Kidney capillary endothelial cell (primary cell): ENCODE measurements around the gene PTH2.
"Not testable (repeated sequence)": the region's sequence is repeated elsewhere in the genome, so short reads cannot be mapped to it uniquely, and the experiment has no call there.

Source experiments
- DNase-seq: peaks from one replicate; pipeline ENCODE4 v3.0.0-alpha.2; 2018; ENCODE audit warnings: low spot score

PTH2 gene

GRCh38 chr19:49447485-49448431 is 24.5 kb upstream of the PTH2 start:
- DNase-seq, result no peak

- DNase-seq, result no peak
These were observed 22.8 kb upstream of the PTH2 start for GRCh38 chr19:49445997-49446396.

GRCh38 chr19:49444100-49444700 is 21.0 kb upstream of the PTH2 start:
- not testable (repeated sequence) for DNase-seq

GRCh38 chr19:49443366-49444099 is 20.3 kb upstream of the PTH2 start:
- peak; percentile 87 for DNase-seq

- DNase-seq, result peak; percentile 61
These were observed 19.6 kb upstream of the PTH2 start for GRCh38 chr19:49442771-49443365.

- no peak for DNase-seq
These were observed 19.1 kb upstream of the PTH2 start for GRCh38 chr19:49442354-49442753.

GRCh38 chr19:49441960-49442350 is 18.7 kb upstream of the PTH2 start:
- no peak for DNase-seq

GRCh38 chr19:49441210-49441959 is 18.1 kb upstream of the PTH2 start, which contains the start of gene SLC17A7:
Gene SLC17A7 (minus strand): TSS chr19:49441527. CDS start chr19:49441379, 148 bp downstream.
- no peak for DNase-seq

GRCh38 chr19:49440439-49441209 is 17.4 kb upstream of the PTH2 start:
- no peak for DNase-seq

- DNase-seq, result no peak
These were observed 16.6 kb upstream of the PTH2 start for GRCh38 chr19:49439836-49440235.

GRCh38 chr19:49438261-49438660 is 15.0 kb upstream of the PTH2 start:
- no peak for DNase-seq

GRCh38 chr19:49437231-49437630 is 14.0 kb upstream of the PTH2 start:
- DNase-seq, result no peak

- DNase-seq, result no peak
These were observed 13.3 kb upstream of the PTH2 start for GRCh38 chr19:49436381-49437017.

GRCh38 chr19:49435670-49436069 is 12.4 kb upstream of the PTH2 start:
- DNase-seq, result no peak

- no peak for DNase-seq
These were observed 11.8 kb upstream of the PTH2 start for GRCh38 chr19:49434907-49435583.

- DNase-seq, result no peak
These were observed 10.1 kb upstream of the PTH2 start for GRCh38 chr19:49433240-49433901.

GRCh38 chr19:49432141-49433073 is 9.2 kb upstream of the PTH2 start:
- no peak for DNase-seq

GRCh38 chr19:49431330-49431749 is 8.1 kb upstream of the PTH2 start:
- DNase-seq, result no peak
